IMR-90 (cell line): ENCODE measurements around the gene PPP1R9A. TPM values are rescaled to one million over a fixed set of nuclear protein-coding genes. Genes with fewer than 3 reads are reported as not detected.

ENCODE experiments used
- ATAC-seq: fragments of 200-7000 bp; cut with Tn5 transposase; 2 replicates; pipeline ENCODE4 v1.9.1; 2020; ENCODE audit warnings: low read depth, mild to moderate bottlenecking, moderate library complexity
- BruUV-seq: library from RNA; stranded (reverse); fragments of 400-500 nt; replicated peaks from 2 replicates; lab custom pipeline; 2021; lab: Mats Ljungman, UMichigan
- CTCF ChIA-PET: fragments of 300-600 bp; formaldehyde crosslinking; extraction: SDS; loops from one replicate; lab custom pipeline; 2021; ENCODE audit warnings: antibody characterized with exemption; lab: Yijun Ruan, JAX
- POLR2A ChIA-PET: fragments of 300-600 bp; sonication (Branson Sonifier 250); formaldehyde crosslinking; loops from one replicate; lab custom pipeline; 2022; ENCODE audit warnings: antibody characterized with exemption; ENCODE audit not compliant: unreplicated experiment; lab: Charles Lee
- DNase-seq: peaks from one replicate; pipeline ENCODE4 v3.0.0; 2013
- H2AFZ ChIP-seq: replicated peaks from 2 replicates; pipeline ENCODE3; 2013; ENCODE audit warnings: low read length, mild to moderate bottlenecking; ENCODE audit not compliant: poor library complexity
- H2AK5ac ChIP-seq: 2 replicates; pipeline ENCODE4 v1.6.1; 2013; ENCODE audit warnings: low read depth, low read length, inconsistent platforms
- H2AK9ac ChIP-seq: replicated peaks from 2 replicates; pipeline ENCODE3; 2013; ENCODE audit warnings: mild to moderate bottlenecking, low read depth, low read length, moderate library complexity; ENCODE audit not compliant: poor library complexity
- H2BK120ac ChIP-seq: 2 replicates; pipeline ENCODE4 v1.6.1; 2013; ENCODE audit warnings: low read depth, low read length, inconsistent platforms
- H2BK15ac ChIP-seq: 3 replicates; pipeline ENCODE4 v1.6.1; 2013; ENCODE audit warnings: low read depth, low read length, inconsistent platforms
- H2BK20ac ChIP-seq: 2 replicates; pipeline ENCODE4 v1.6.1; 2013; ENCODE audit warnings: low read depth, mild to moderate bottlenecking, inconsistent platforms, low read length, moderate library complexity
- H2BK5ac ChIP-seq: 2 replicates; pipeline ENCODE4 v1.6.1; 2013; ENCODE audit warnings: mild to moderate bottlenecking, low read depth, low read length, inconsistent platforms; ENCODE audit not compliant: poor library complexity, severe bottlenecking
- H3K14ac ChIP-seq: replicated peaks from 2 replicates; pipeline ENCODE4 v1.6.1; 2013; ENCODE audit warnings: low read depth, low read length, inconsistent platforms
- H3K18ac ChIP-seq: 2 replicates; pipeline ENCODE4 v1.6.1; 2013; ENCODE audit warnings: low read depth, low read length, control low read depth
- H3K23ac ChIP-seq: 2 replicates; pipeline ENCODE4 v1.6.1; 2013; ENCODE audit warnings: low read depth, low read length, inconsistent platforms
- H3K27ac ChIP-seq: 2 replicates; pipeline ENCODE4 v1.5.1; 2013; ENCODE audit warnings: mild to moderate bottlenecking, control low read depth, low read length; ENCODE audit not compliant: insufficient read depth
- H3K27me3 ChIP-seq: 2 replicates; pipeline ENCODE4 v1.6.1; 2013; ENCODE audit warnings: low read length; ENCODE audit not compliant: control insufficient read depth, insufficient read depth
- H3K36me3 ChIP-seq: 2 replicates; pipeline ENCODE4 v1.6.1; 2013; ENCODE audit warnings: low read length, mixed read lengths; ENCODE audit not compliant: control insufficient read depth, insufficient read depth
- H3K4ac ChIP-seq: 2 replicates; pipeline ENCODE4 v1.6.1; 2013; ENCODE audit warnings: low read depth, low read length, inconsistent platforms
- H3K4me1 ChIP-seq: 2 replicates; pipeline ENCODE4 v1.6.1; 2013; ENCODE audit warnings: low read length, mixed read lengths; ENCODE audit not compliant: control insufficient read depth, insufficient read depth
- H3K4me2 ChIP-seq: 2 replicates; pipeline ENCODE4 v1.6.1; 2013; ENCODE audit warnings: low read depth, mild to moderate bottlenecking, control low read depth, low read length, moderate library complexity
- H3K4me3 ChIP-seq: 2 replicates; pipeline ENCODE4 v1.5.1; 2013; ENCODE audit warnings: low read depth, mild to moderate bottlenecking, control low read depth, low read length, moderate library complexity; ENCODE audit not compliant: insufficient read depth
- H3K56ac ChIP-seq: 2 replicates; pipeline ENCODE4 v1.6.1; 2013; ENCODE audit warnings: low read length, inconsistent platforms; ENCODE audit not compliant: insufficient read depth; ENCODE audit errors: extremely low read depth
- H3K79me1 ChIP-seq, 2 experiments: 2 replicates each; pipeline ENCODE4 v1.6.1; 2013; ENCODE audit warnings: low read length in 2 of 2, inconsistent platforms in 1 of 2, low read depth in 1 of 2
- H3K9ac ChIP-seq: 2 replicates; pipeline ENCODE4 v1.6.1; 2013; ENCODE audit warnings: low read depth, low read length, control low read depth
- H3K9me1 ChIP-seq: 2 replicates; pipeline ENCODE4 v1.6.1; 2013; ENCODE audit warnings: low read length, inconsistent platforms; ENCODE audit not compliant: insufficient read depth
- H3K9me3 ChIP-seq: 2 replicates; pipeline ENCODE4 v1.6.1; 2013; ENCODE audit warnings: low read length; ENCODE audit not compliant: control insufficient read depth, insufficient read depth
- H4K20me1 ChIP-seq: 2 replicates; pipeline ENCODE4 v1.6.1; 2013; ENCODE audit warnings: low read length, inconsistent platforms; ENCODE audit not compliant: insufficient read depth
- H4K5ac ChIP-seq: 2 replicates; pipeline ENCODE4 v1.6.1; 2013; ENCODE audit warnings: mild to moderate bottlenecking, low read depth, low read length, control low read depth
- H4K8ac ChIP-seq, 2 experiments: 2 replicates each; pipeline ENCODE4 v1.6.1; 2013; ENCODE audit warnings: low read depth in 2 of 2, low read length in 2 of 2, control low read depth in 1 of 2, inconsistent platforms in 1 of 2
- H4K91ac ChIP-seq: 2 replicates; pipeline ENCODE4 v1.6.1; 2013; ENCODE audit warnings: low read depth, low read length, inconsistent platforms; ENCODE audit not compliant: insufficient read depth
- FOS ChIP-seq: fragments of 150-350 bp; IDR thresholded peaks from 2 replicates; pipeline ENCODE4 v1.6.1; 2016; ENCODE audit warnings: low read depth, low read length
- MXI1 ChIP-seq: IDR thresholded peaks from 2 replicates; pipeline ENCODE4 v1.6.1; 2012; ENCODE audit warnings: low read depth, mild to moderate bottlenecking, low read length, moderate library complexity, borderline replicate concordance
- POLR2A ChIP-seq: IDR thresholded peaks from 2 replicates; pipeline ENCODE4 v1.6.1; 2012; ENCODE audit warnings: mild to moderate bottlenecking, low read depth, low read length
- RCOR1 ChIP-seq: IDR thresholded peaks from 2 replicates; pipeline ENCODE4 v1.6.1; 2012; ENCODE audit warnings: mild to moderate bottlenecking, low read length, improper control_type of control experiment; ENCODE audit not compliant: insufficient replicate concordance
- SMC3 ChIP-seq: fragments of 150-350 bp; IDR thresholded peaks from 2 replicates; pipeline ENCODE4 v1.6.1; 2016; ENCODE audit warnings: low read depth, mild to moderate bottlenecking, antibody characterized with exemption, low read length, moderate library complexity
- WGBS, 2 experiments: methylation state at CpG; one replicate each; pipeline versions ENCODE4 v1.1.5 to v1.1.7; 2013; ENCODE audit warnings: missing lambda C conversion rate in 2 of 2; ENCODE audit not compliant: insufficient read length in 1 of 2; ENCODE audit errors: extremely low coverage in 2 of 2; 5-methylcytosine and 5-hydroxymethylcytosine counted together
- dilution Hi-C: fragments of 300-500 bp; cut with HindIII; formaldehyde crosslinking; loops from one replicate; pipeline ENCODE4 v1.14.3; 2018; ENCODE audit warnings: low sequenced_read_pairs; ENCODE audit not compliant: unreplicated experiment
- in situ Hi-C: fragments of 300-500 bp; cut with MboI; formaldehyde crosslinking; loops from 3 replicates; pipeline ENCODE4 v1.14.3; 2019; ENCODE audit warnings: low sequenced_read_pairs, inconsistent platforms, mixed read lengths
- intact Hi-C: fragments of 100-400 bp; cut with micrococcal nuclease; formaldehyde crosslinking; loops from 2 replicates; pipeline ENCODE4 v1.10.0; 2022
- polyA plus RNA-seq, 3 experiments: library from polyadenylated mRNA; depleted of rRNA; stranded (reverse); fragments of >200 nt; gene quantifications; 2 replicates each; pipeline ENCODE4 v1.2.3, GENCODE V29; 2012; ENCODE audit warnings: low replicate concordance in 1 of 3
- total RNA-seq: library from RNA; depleted of rRNA; stranded (reverse); fragments of >200 nt; gene quantifications from 2 replicates; pipeline ENCODE4 v1.2.3, GENCODE V29; 2012
- TF ChIP-seq, protein P1 (sequence below): conservative IDR thresholded peaks from 2 replicates; pipeline ENCODE4 v1.5.1; 2012; ENCODE audit warnings: mild to moderate bottlenecking, low read depth, low read length, improper control_type of control experiment
- TF ChIP-seq, protein P2 (sequence below): fragments of 150-350 bp; IDR thresholded peaks from 2 replicates; pipeline ENCODE4 v1.6.1; 2016; ENCODE audit warnings: low read depth, mild to moderate bottlenecking, low read length, moderate library complexity, borderline replicate concordance

Gene PPP1R9A
- total and polyA plus RNA-seq, 2 of the 4 experiments (the other 2 are of a cell fraction) = not detected

DNA sequence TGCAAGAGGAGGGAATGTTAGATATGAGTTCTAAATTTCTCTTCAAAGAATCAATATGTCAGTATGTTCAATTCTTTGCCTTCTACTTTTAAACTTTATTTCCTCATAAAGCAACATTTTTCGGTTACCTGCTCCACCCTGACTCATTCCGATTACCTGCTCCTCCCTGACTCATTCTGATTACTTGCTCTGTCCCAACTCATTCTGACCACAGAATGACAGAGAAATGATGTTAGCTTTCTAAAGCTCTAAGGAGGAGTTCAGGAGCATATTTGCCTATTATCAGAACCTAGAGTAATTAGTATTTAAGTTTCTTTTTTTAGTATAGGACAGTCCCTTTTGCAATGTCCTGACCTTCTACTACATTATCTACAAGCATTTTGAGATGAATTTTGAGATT, 24.5 kb upstream of the PPP1R9A start:
- H2BK5ac ChIP-seq = no peak overlapping the region
- no peak overlapping the region for H3K18ac ChIP-seq
- no peak overlapping the region for H3K27ac ChIP-seq
- H3K36me3 ChIP-seq = no peaks in the 10 kb centered on the region
- no peak overlapping the region for H4K5ac ChIP-seq
- H3K14ac ChIP-seq = no peak overlapping the region
- no peak overlapping the region for H2BK120ac ChIP-seq
- ChIA-PET CTCF (no interaction called here), POLR2A (no interaction called here)
- H4K20me1 ChIP-seq = no peaks in the 10 kb centered on the region
- BruUV-seq = no TSS peak
- no peak overlapping the region for H3K9ac ChIP-seq
- no peak overlapping the region for H2BK15ac ChIP-seq
- H3K9me1 ChIP-seq = no peaks in the 10 kb centered on the region
- DNase-seq (no peak), ATAC-seq (no peak)
- H3K23ac ChIP-seq = no peak overlapping the region
- H2AK5ac ChIP-seq = no peak overlapping the region
- no peak for TF ChIP-seq POLR2A
- TF ChIP-seq MXI1 = no peak
- TF ChIP-seq, protein P1, sequence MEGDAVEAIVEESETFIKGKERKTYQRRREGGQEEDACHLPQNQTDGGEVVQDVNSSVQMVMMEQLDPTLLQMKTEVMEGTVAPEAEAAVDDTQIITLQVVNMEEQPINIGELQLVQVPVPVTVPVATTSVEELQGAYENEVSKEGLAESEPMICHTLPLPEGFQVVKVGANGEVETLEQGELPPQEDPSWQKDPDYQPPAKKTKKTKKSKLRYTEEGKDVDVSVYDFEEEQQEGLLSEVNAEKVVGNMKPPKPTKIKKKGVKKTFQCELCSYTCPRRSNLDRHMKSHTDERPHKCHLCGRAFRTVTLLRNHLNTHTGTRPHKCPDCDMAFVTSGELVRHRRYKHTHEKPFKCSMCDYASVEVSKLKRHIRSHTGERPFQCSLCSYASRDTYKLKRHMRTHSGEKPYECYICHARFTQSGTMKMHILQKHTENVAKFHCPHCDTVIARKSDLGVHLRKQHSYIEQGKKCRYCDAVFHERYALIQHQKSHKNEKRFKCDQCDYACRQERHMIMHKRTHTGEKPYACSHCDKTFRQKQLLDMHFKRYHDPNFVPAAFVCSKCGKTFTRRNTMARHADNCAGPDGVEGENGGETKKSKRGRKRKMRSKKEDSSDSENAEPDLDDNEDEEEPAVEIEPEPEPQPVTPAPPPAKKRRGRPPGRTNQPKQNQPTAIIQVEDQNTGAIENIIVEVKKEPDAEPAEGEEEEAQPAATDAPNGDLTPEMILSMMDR = no peak
- TF ChIP-seq RCOR1 = no peak
- TF ChIP-seq, protein P2, sequence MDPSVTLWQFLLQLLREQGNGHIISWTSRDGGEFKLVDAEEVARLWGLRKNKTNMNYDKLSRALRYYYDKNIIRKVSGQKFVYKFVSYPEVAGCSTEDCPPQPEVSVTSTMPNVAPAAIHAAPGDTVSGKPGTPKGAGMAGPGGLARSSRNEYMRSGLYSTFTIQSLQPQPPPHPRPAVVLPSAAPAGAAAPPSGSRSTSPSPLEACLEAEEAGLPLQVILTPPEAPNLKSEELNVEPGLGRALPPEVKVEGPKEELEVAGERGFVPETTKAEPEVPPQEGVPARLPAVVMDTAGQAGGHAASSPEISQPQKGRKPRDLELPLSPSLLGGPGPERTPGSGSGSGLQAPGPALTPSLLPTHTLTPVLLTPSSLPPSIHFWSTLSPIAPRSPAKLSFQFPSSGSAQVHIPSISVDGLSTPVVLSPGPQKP = no peak
- TF ChIP-seq FOS = no peak
- no peak for TF ChIP-seq SMC3
- H3K4me1 ChIP-seq = no peaks in the 10 kb centered on the region
- H4K91ac ChIP-seq = no peak overlapping the region
- no peak overlapping the region for H2BK20ac ChIP-seq
- no peak overlapping the region for H3K4ac ChIP-seq
- no peak overlapping the region for H3K4me3 ChIP-seq
- H2AFZ ChIP-seq = no peak overlapping the region
- no peak overlapping the region for H3K56ac ChIP-seq
- H3K79me1 ChIP-seq = no peaks in the 10 kb centered on the region
- no CpG with 5 or more reads among the region's 2 CpGs for WGBS, 2 experiments
- in situ Hi-C loops (no loop called here), dilution Hi-C loops (no loop called here), intact Hi-C loops (no loop called here)
- no peak overlapping the region for H2AK9ac ChIP-seq
- H3K27me3 ChIP-seq = no peaks in the 10 kb centered on the region
- H4K8ac ChIP-seq = no peak overlapping the region
- peaks cover 3% of the 10 kb centered on the region; the same call in 1 of the 2 replicates for H3K9me3 ChIP-seq
- H3K4me2 ChIP-seq = no peak overlapping the region
